Stimulated activated CD4-positive, alpha-beta T cell treated with anti-CD3 and anti-CD28 coated beads, Interleukin-2, amount 100 ng/mL, for 24 hours (primary cell): ENCODE measurements around the gene FAM186B.

Experiments
- DNase-seq, 2 donors: peaks; one replicate each; pipeline ENCODE4 v3.0.0-alpha.2; 2020

The FAM186B gene

DNA sequence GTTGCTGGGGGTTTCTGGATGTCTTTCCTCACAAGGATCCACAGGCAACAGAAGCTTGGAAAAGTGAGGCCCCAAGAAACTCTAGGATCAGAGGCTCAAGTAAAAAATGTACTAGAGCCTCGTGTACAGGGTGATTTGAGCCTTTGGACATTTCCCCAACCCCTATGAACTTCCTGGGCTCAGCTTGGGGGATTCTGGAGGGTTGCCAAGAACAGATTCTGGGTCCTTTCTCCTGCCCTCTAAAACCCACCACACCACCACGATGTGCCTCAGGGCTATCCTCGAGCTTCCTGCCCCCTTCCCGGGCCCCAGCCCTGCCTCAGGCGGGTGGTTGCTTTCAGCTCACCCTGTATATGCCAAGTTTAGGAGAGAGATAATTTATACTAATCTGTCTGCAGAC is 583 bp downstream of the FAM186B start:
- DNase-seq, result no peak

DNA sequence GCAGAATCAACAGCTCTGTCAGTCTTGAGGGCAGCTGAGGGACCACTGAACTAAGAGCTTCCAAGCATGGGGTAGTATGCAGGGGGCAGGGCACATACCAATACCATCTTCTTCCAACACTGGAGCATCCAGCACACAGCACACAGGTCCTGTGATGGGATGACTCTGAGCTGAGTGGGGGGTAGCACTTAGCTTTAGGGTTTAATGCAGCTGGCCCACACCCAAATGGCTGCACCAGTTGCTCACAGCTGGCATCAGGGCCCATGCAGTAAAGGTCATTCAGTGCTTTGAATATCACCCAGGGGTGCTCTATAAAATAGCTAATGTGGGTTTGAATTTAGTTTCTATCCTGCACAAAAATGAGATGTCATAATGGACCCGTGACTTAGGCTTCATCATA is 1.7 kb downstream of the FAM186B start:
- DNase-seq, result no peak

DNA sequence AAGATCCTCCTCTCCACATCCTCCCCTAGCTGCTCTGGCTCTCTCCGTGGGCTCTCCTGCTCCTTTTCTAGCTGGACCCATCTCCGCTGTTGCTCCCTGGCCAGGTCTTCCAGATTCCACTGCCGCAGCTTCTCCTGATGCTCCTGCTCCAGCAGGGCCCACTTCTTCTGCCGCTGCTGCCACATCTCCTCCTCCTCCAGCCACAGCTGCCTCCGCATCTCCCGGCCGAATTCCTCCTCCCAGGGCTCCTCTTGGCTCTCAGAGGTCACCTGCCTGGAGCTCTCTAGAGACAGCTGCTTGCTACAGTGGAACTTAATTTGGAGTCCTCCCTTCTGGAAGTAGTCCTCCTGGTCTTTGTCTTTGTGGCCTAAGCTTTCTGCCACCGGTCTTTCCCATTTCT is 5.5 kb downstream of the FAM186B start:
- DNase-seq, result no peak

DNA sequence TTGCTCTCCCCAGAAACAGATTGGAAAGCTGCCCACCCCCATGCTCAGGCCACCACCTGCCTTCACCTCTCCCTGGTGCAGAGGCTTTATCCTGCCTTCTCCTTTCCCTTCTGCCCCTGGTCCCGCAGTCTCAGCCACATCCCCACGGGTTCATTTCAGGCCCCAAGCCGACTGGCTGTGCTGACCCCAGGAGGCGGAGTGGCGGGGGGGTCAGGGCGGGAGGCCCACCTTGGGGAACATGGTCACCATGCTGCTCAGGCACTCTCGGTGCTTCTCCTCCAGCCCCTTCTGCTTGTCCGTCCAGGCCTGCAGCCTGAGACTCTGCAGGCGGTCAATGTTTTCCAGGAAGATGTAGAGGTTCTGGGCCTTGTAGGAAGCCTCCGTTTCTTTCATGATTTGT is 6.9 kb downstream of the FAM186B start:
- DNase-seq, result no peak

DNA sequence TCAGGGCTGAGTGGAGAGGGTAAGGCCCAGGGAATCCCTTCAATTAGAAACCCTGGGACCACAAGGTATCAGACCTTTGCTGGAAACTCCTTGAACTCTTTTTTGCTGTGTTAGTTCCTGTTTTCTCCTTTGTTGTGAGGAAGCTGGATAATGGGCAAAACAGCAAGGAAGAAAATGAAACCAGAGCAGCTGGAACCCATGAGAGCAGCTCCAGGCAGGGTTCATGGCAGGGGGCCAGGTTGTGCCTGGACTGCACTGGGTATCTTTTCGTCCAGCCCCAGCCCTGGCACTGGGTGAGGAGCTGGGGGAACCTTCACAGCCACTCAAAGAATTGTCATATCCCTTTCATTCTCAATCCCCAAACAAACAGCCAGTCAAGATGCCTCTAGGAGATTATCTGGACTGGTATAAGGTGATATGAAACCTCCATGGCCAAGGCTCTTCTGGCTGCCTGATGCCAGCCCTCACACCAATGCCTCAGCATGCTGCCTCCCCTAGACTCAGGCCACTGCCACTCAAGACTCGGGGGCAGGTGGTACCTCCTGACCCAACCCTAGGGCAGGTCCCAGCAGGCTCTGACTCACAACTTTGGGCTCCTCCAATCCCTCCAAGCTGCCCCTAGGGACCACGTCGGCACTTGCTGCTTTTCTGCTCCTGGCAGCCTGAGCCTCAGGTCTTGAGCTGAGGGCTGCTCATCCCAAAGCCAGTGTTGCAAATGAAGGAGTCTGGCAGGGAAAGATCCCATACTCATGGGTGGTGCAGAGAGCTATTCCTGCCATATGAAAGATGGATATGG is 16.5 kb downstream of the FAM186B start:
- no peak for DNase-seq

DNA sequence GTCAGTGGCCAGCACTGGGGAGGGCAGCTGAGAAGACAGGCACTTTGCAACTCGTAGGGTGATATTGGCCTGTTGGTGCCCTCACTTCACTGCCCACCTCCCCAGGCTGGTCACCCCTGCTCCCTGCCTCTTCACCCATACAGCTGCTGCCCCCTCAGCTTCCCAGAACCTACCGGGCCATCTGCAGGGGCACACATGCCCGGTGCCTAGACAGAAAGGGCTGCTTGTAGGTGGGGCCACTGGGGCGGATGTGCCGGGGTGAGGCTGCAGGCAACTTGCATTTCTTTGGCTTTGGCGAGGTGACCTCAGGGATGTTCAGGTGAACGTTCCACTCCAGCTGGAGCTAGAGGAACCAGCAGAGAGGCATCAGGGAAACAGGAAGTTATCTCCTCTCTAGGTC is 17.2 kb downstream of the FAM186B start:
- DNase-seq, result no peak

DNA sequence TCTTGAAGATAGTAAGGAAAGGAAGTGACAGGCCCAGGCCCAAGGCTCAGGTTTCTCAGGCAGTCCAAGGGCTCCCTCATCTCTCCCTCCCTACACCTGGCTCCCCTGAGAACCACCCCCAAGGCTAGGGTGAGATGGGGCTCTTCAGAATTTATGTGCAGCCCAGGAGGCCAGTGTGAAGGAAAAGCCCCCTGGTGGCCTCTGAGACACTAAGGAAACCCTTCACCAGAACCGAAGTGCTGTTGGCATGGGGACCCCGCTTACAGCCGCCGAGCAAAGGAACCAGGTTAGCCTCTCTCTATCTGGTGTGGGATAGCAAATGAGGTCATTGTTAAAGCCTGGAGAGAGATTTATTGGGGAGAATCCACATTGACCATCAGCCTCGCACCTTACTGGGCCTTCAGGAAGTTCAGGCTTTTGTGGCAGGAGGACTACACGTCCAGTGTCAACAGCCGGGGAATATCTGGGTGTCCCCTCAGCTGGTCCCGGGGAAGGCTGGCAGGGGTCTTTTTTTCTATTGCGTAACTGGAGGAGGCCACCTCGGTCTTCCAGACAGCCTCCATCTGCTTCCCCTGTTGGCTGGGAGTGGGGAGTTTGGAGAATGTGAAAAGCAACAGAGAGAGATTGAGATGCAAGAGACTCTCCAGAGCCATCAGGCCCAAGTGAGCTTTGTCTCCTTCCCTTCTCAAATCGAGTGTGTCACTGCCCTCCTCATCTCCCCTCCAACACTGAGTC is 18.1 kb downstream of the FAM186B start:
- no peak for DNase-seq

DNA sequence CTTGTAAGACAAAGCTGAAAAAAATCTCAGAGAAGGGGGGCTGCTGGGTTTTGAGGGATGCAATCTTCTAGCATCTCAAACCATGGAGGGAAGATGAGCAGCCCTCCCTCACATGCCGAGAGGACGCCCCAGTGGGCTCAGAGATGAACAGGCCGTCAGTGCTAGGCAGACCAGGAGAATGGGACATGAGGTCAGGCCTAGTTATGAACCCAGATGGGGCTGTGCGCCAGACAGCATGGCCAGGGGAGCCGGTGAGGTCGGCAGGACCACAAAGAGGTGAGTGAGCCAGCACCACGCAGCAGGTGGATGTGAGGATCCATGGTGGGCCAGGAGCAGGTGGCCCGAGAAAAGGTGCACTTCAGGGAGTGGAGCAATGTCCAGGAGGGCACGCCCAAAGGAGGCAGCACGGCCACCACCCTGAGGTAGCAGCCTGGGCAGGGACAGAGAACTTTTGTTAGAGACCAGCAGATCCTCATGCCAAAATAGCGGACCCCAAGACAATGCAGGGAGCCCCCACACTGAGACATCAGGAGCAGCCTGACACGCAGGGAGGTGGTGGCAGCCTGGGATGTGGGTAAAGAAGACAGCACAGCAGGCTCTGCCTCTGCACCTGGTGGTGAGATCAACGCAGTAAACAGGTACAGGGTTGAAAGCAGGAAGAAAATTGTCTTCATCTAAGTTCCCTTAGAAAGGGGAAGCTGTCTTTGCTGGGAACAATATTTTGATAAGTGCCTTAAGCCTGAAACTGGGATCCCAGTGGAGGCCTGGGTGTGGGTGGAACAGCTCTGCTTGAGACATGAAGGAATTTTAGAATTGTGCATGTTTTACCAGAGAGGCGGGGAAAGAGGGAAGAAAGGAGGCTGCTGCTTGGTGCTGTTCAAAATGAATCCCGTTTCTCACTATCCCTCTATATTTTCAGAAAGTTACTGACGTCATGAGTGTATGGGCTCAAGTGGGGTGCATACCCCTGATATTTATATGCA is 19.7 kb downstream of the FAM186B start:
- no peak for DNase-seq

DNA sequence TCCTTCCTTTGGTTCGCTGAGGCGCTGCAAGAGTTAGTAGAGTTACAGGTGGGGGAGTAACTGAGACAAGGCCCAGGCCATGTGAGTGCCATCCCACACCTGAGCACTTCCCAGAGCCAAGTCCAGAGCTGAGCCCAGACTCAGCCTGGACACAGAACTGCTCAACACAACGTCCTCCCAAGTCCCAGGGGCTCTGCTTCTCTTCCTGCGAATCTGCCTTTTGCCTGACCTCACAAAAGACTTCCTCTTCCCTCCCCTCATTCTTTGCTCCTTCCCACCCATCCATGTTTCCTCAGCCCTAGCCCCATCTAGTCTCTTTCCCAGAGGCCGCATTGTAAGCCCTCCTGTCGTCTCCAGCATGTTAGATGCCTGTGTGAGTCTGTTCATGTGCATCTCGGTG is 20.8 kb downstream of the FAM186B start:
- DNase-seq, result no peak

DNA sequence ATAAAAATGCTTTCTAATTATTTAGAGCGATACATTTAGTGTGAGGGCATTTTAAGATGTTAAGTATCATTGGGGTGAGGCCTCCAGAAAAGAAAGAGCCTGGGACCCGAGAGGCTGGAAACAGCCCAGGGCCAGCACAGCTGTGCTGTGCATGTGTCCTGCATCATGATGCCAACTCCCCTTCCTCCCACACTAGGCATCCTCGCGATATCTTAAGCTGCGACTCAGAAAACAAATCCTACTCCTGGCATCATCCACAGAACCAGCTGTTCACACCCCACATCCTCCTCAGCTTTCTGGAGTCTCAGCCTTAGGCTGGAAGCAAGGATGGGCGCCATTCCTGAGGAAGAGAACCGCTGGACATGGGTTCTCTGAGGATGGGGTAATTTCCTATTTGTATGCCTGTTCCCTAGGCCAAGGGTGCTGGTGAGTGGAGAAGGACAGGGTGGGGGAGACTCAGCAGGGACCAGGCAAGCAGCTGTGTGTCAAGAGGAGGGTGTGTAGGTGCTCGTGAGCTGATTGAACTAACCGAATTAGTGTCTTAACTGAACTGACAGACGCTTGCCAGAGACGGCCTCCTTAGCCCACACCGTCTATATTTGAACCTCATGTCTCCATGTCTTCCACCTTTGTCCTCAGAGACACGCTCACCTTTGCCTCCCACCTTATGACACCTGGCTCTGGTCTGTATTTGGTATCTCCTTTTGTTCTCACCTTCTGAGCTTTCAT is 21.9 kb downstream of the FAM186B start:
- no peak for DNase-seq

DNA sequence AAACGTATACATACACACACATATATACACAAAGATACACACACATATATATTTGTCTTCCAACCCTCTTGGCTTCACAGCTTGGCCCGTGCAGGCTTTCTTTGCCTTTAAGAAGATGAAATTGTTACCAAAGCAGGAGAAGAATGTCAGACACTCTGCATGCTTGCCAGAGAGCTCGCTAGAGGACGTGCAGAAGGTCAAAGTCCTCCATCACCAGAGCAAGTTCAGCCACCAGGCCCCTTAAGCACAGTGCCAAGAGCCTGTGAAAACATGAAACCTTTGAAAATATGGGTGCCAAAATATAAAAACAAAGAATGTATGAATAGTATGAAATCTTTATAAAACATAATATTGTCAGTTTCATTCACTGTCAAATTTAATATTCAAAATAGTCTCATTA is 22.6 kb downstream of the FAM186B start:
- no peak for DNase-seq

DNA sequence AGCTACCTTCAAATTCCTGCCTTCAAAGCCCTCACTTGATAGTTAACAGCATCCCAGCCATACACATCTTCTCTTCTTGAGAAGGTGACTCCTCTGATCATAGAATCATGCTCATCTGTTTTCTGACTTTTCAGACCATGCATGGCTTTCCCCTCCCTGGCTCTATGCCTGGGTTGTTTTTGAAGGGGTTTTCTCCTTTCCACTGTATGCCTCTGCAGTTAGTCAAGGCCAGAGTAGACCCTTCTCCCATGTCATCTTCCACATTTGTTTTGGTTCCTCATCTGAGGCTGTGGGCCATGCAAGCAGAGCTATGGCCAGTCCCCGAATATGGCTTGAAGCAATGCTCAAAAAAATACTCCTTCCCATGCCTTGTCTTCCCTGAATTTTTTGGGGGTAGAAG is 23.2 kb downstream of the FAM186B start:
- no peak for DNase-seq

DNA sequence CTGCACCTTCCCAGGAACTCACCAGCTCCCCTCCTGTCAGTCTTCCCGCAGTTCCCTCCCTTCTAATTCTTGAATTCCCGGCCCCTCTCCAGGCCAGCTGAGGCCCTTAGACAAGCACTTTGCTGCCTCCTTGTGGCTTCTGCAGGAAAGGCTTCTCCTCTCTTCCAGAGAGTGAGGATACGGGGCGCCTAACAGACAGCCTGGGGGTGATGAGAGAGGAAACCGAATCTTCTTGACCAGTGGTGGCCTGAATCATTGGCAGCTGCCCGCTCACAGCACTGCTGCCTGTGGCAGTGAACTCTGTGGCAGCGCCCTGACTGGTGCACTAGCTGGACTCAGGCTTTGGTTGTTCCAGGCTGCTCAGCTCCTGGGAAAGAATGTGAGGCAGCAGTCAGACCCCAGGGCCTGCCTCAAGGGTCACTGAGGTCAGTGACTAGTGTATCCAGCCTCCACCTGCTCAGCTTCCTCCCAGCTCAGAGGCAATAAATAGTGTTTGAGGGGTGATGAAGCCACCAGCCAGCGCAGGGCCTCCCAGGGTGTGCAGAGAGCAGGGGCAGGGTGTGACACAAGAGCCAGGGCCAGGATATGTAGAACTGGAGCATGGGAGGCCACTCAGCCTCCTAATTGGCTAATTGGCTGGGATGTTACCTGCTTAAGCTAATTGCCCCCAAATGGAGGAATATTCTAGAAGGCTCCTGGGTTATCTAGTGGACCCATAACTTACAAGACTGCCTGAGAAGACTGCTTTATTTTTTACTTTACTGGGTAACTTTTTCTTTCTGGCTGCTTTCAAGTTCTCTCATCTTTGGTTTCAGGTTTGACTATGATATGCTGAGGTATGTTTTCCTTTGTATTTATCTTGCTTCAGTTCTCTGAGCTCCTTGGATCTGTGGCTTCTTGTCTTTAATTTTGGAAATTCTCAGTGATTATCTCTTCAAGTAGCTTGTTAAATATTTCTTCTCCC is 24.6 kb downstream of the FAM186B start:
- DNase-seq, result peak; percentile 53 to 61

DNA sequence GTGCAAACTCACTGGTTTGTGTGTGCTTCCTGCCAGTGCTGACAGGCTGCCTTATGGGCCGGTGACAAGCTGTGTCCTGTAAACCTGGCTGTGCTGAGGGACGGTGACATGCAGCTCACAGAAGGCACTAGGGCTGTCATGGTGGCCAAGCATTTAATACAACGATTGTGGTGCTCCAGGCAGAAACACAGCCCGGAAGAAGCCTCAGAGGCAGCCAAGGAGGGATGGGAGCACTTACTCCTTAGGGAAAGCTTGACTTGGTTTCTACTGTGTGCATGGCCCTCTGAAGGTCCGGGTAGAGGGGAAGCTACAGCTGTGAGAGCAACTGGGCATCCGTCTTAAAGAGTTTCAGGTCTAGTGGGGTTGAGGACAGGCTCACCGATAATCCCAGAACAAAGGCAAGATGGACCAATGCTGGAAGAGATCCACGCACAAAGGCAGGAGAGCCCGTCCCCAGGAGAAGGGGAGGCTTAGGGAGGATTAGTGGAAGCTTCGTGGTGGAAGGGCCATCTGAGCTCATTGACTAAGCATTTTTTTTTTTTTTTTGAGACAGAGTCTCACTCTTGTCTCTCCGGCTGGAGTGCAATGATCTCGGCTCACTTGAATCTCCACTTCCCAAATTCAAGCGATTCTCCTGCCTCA is 26.8 kb downstream of the FAM186B start:
- DNase-seq, result no peak

DNA sequence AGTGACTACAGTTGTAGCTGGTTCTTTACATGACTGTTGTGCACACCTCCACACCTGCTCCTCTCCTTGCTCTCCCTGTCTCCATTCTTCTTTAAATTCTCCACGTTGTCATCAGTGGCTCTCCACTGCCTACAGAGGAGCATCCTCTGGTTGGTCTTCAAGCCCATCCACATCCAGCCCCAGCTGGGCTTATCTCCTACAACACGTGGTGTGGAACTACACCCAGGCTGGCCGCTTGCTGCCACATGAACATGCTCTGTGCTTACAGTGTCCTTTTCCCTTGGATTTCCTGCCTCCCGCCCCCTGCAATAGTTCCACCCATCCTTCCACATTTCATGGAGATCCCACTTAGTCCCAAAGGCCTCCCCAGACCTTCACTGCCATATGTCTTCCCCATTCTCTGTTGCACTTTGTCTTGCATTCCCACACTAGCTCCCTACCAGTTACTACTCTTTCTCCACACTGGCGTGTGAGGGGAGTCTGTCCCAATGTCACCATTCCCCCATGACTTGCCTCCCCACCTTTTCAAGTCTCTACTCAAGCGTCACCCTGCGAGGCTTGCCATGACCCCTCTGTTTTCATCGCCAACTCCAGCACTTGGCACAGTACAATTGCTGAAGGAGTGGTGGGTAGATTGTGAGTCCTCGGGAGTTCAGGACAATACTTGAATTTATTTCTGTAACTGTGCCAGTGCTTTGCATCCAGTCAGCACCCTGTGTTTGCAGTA is 27.7 kb downstream of the FAM186B start:
- no peak for DNase-seq

DNA sequence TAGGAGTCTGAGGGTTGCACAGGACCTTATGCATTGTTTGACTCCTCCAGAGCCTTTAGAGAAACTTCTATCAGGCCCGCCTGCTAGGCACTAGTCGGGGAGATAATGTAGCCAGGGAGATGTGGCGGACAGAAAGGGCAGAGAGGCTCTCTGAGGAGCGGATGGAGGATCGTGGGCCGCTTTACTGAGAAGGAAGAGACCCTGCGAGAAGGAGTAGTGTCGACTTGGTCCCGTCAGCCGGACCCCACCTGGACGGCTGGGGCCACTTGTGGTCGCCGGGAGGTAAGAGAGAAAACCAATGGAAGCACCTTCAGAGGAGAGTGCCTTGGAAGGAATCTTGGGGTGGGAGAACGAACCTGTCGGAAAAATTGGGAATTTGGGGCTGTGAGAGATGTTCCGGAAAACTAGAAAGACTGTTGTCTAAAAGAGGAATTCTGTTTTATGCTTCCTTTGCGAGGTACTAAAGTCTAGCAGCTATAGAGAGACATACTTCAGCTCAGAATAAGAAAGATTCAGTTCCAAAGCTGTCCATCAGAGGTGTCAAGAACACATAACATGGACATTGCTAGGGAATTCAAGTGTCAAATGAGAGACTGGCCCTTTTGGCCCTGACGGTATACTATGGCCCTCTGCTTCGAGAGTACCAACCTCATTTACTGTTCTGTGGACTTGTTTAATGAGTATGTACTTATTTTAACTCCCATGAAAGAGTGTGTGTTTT is 36.8 kb downstream of the FAM186B start:
- DNase-seq, result no peak

DNA sequence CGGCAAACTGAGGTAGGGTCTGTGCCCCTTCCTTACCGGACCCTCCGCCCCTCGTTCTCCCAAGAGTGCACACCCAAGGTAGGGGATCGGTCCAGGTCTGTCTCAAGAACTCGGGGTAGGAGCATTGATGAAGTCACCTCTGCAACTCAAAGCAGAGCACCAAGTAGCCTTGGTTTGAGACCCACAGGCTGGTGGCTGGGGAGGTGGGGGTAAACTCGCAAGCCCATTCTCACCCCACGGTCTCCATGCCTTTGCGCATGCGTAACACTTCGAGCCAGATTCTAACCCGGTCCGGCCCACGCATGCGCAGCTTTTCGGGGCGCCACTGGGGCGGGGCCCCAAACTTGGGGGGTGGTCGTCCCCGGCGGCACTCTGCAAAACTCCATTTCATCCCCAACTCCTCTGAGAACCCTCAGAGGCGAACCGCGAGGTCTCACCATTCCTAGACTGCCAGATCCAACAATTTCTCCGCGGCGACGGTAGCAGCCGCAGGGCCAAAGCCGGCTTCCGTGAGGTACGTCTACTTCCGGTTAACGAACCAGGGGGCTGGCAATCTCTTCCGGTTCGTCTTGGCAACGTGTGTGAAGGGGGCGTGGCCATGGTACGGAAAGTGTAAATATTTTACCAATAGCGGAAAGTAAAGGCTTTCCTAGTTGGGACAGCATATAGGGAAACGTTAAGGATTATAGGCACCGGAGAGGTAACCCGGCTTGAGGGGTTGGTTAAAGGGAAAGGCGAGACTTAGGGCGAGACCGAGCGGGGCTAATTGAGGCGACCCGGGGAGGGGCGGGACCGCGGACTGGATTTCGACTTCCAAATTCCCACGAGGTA is 37.6 kb downstream of the FAM186B start, which contains the start of gene MCRS1:
Gene MCRS1 (minus strand): TSS at position 532 of the 831 bp plus-strand sequence. CDS start 1,411 bp downstream, outside the sequence.
- peak; percentile 90 to 91 for DNase-seq

DNA sequence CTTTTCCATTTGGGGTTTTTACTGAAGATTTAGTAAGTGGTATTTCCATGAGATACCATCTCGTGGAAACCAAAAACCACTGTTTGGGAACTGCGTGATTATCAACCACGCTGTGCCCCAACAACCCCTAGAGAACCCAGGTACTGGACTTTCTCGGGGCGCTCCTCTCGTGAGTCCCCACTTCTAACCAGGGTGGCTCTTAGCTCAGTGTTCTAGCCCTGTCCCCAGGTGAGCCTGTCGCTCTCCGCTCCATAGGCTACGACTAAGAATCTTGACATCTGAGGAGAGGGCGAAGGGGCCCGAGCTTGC is 38.2 kb downstream of the FAM186B start:
- DNase-seq, result no peak

DNA sequence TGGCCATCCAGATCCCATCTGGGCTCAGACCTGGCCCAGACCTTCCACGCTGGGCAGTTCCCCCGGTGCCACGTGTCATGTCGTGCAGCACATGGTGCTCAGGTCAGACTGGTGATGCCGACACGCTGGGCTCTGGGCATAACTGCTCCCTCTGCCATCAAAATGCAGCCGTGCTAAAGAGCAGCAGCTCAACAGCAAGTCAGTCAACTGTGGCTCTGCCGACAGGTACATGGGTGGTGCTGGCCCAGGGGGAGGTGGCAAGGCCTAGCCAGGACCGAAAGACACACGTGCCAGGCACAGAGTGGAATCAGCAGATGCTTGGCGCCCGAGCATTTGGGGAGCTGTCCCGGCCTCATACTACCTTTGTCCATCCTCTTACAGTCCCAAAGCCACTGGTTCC is 39.1 kb downstream of the FAM186B start:
- no peak for DNase-seq
